Astrocyte (in vitro differentiated cells and primary cell): Measurements from ENCODE around the gene NPAS3.

Experiments used
- EZH2 ChIP-seq: IDR thresholded peaks from 2 replicates; pipeline ENCODE4 v1.6.1; 2012; ENCODE audit warnings: mild to moderate bottlenecking, low read length, inconsistent platforms; ENCODE audit not compliant: insufficient read depth
- TF ChIP-seq, protein P1 (sequence below): IDR thresholded peaks from 2 replicates; pipeline ENCODE4 v1.5.1; 2011; ENCODE audit warnings: low read depth, mild to moderate bottlenecking, inconsistent platforms, low read length, moderate library complexity; ENCODE audit not compliant: insufficient read depth

DNA sequence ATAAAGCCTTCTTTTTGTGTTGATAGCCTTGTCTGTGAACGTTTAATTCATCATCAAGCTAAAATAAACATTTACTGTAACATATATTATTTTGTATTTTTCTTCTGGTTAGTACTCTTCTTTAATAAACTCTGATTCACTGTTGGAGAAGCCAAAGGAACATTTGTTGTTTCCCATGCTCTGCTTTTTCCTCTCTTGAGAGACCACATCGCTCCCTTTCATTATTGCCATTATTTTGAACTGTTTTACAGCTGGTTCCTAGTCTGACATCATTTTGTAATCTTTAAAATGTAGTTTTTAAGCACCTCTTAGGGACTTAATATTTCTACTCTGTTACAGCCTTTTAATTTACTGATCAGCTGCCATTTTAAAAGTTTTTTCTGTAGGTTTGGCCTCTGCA, 301.8 kb downstream of the NPAS3 start:
- TF ChIP-seq, protein P1, sequence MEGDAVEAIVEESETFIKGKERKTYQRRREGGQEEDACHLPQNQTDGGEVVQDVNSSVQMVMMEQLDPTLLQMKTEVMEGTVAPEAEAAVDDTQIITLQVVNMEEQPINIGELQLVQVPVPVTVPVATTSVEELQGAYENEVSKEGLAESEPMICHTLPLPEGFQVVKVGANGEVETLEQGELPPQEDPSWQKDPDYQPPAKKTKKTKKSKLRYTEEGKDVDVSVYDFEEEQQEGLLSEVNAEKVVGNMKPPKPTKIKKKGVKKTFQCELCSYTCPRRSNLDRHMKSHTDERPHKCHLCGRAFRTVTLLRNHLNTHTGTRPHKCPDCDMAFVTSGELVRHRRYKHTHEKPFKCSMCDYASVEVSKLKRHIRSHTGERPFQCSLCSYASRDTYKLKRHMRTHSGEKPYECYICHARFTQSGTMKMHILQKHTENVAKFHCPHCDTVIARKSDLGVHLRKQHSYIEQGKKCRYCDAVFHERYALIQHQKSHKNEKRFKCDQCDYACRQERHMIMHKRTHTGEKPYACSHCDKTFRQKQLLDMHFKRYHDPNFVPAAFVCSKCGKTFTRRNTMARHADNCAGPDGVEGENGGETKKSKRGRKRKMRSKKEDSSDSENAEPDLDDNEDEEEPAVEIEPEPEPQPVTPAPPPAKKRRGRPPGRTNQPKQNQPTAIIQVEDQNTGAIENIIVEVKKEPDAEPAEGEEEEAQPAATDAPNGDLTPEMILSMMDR: no peak
- TF ChIP-seq EZH2: no peak
